Natural killer cell (primary cell): Measurements from ENCODE around the gene ATRNL1. TPM values are rescaled to one million over a fixed set of nuclear protein-coding genes. Genes with fewer than 3 reads are reported as not detected.
"Not testable (repeated sequence)": the region's sequence is repeated elsewhere in the genome, so short reads cannot be mapped to it uniquely, and the experiment has no call there.

Source experiments
- ATAC-seq, 3 donors: fragments of 150-1000 bp in 2 of 3; fragments of 200-7000 bp in 1 of 3; cut with Tn5 transposase; 1 replicate in 1 of 3; 2 replicates in 2 of 3; pipeline ENCODE4 v1.10.0; 2021; ENCODE audit warnings: mild to moderate bottlenecking in 2 of 3, moderate library complexity in 2 of 3
- DNase-seq, 2 donors: peaks; one replicate each; pipeline versions ENCODE4 v3.0.0 to v3.0.0-alpha.2; 2013 to 2021; ENCODE audit warnings: mixed read lengths in 1 of 2
- H3K27ac ChIP-seq: one replicate; pipeline ENCODE4 v1.5.1; 2013; ENCODE audit warnings: mild to moderate bottlenecking, low read length
- H3K27me3 ChIP-seq: one replicate; pipeline ENCODE4 v1.6.1; 2013; ENCODE audit warnings: low read length; ENCODE audit not compliant: control insufficient read depth, insufficient read depth
- H3K36me3 ChIP-seq: one replicate; pipeline ENCODE4 v1.6.1; 2013; ENCODE audit warnings: low read length; ENCODE audit not compliant: control insufficient read depth, insufficient read depth
- H3K4me1 ChIP-seq: one replicate; pipeline ENCODE4 v1.6.1; 2013; ENCODE audit warnings: low read length; ENCODE audit not compliant: control insufficient read depth, insufficient read depth
- H3K4me3 ChIP-seq: one replicate; pipeline ENCODE4 v1.5.1; 2013; ENCODE audit warnings: low read length
- H3K9me3 ChIP-seq: one replicate; pipeline ENCODE4 v1.6.1; 2013; ENCODE audit warnings: low read length; ENCODE audit not compliant: control insufficient read depth, insufficient read depth
- H3K27ac Mint-ChIP-seq, 2 donors: one replicate each; pipeline ENCODE4 v1.8.0; 2022; ENCODE audit warnings: mild to moderate bottlenecking in 2 of 2, mixed read lengths in 2 of 2, moderate library complexity in 1 of 2
- H3K27me3 Mint-ChIP-seq, 2 donors: one replicate each; pipeline ENCODE4 v1.8.0; 2022; ENCODE audit warnings: low read depth in 2 of 2, mixed read lengths in 2 of 2
- H3K36me3 Mint-ChIP-seq: one replicate; pipeline ENCODE4 v1.8.0; 2022; ENCODE audit warnings: mixed read lengths
- H3K4me1 Mint-ChIP-seq, 2 donors: one replicate each; pipeline ENCODE4 v1.8.0; 2022; ENCODE audit warnings: mixed read lengths in 2 of 2
- H3K4me3 Mint-ChIP-seq: one replicate; pipeline ENCODE4 v1.8.0; 2022; ENCODE audit warnings: mild to moderate bottlenecking, moderate library complexity, mixed read lengths
- H3K9me3 Mint-ChIP-seq, 2 donors: one replicate each; pipeline ENCODE4 v1.8.0; 2022; ENCODE audit warnings: mixed read lengths in 2 of 2
- CTCF ChIP-seq: fragments of 200-600 bp; IDR thresholded peaks from one replicate; pipeline ENCODE4 v1.8.0; 2022; ENCODE audit warnings: antibody characterized with exemption
- WGBS: methylation state at CpG from one replicate; pipeline ENCODE4 v1.1.7; 2013; ENCODE audit warnings: missing lambda C conversion rate; ENCODE audit not compliant: insufficient coverage; 5-methylcytosine and 5-hydroxymethylcytosine counted together
- intact Hi-C: fragments of 100-400 bp; cut with micrococcal nuclease; formaldehyde crosslinking; loops from one replicate; pipeline ENCODE4 v1.14.2; 2022
- total RNA-seq, 4 donors: library from RNA; stranded (reverse); fragments of 120-200 nt in 1 of 4; gene quantifications; one replicate each; pipeline versions ENCODE4 v1.2.3 to v1.2.4, GENCODE V29; 2013 to 2022

ATRNL1 gene
- total RNA-seq, 3 donors from 2014 or later (not counting 1 experiment from before 2014, with no cell fraction given), result not detected

GRCh38 chr10:115491526-115492140 is 398.5 kb downstream of the ATRNL1 start:
- H3K27me3 Mint-ChIP-seq, result no peaks in the 10 kb centered on the region
- H3K4me1 Mint-ChIP-seq, result no peaks in the 10 kb centered on the region
- ATAC-seq (no peak), DNase-seq (no peak)
- H3K36me3 Mint-ChIP-seq, result no peaks in the 10 kb centered on the region
- H3K4me3 ChIP-seq, result no peak overlapping the region
- intact Hi-C loops, result no loop called here
- WGBS, result 90% methylated on average over 10 of the region's 10 CpGs
- H3K4me1 ChIP-seq, result no peaks in the 10 kb centered on the region
- no peaks in the 10 kb centered on the region for H3K36me3 ChIP-seq
- H3K27ac Mint-ChIP-seq, result no peak overlapping the region
- peaks cover 10% of the 10 kb centered on the region for H3K9me3 ChIP-seq
- H3K27ac ChIP-seq, result no peak overlapping the region
- no peak overlapping the region for H3K4me3 Mint-ChIP-seq
- H3K27me3 ChIP-seq, result no peaks in the 10 kb centered on the region
- TF ChIP-seq CTCF, result no peak
- H3K9me3 Mint-ChIP-seq, result peaks cover 14 to 38% of the 10 kb centered on the region in 2 donors

GRCh38 chr10:115503546-115503945 is 410.4 kb downstream of the ATRNL1 start:
- Histone ChIP-seq H3K27ac (no peak overlapping the region), H3K9me3 (peaks cover 2% of the 10 kb centered on the region), H3K27me3 (no peaks in the 10 kb centered on the region), H3K36me3 (no peaks in the 10 kb centered on the region), H3K4me3 (no peak overlapping the region), H3K4me1 (no peaks in the 10 kb centered on the region)
- Mint-ChIP-seq H3K27ac (no peak overlapping the region), H3K4me1 (no peaks in the 10 kb centered on the region), H3K4me3 (no peak overlapping the region), H3K27me3 (no peaks in the 10 kb centered on the region), H3K36me3 (no peaks in the 10 kb centered on the region), H3K9me3 (peaks cover 15 to 19% of the 10 kb centered on the region in 2 donors)
- DNase-seq (no peak), ATAC-seq (no peak)
- intact Hi-C loops, result no loop called here
- no peak for TF ChIP-seq CTCF

GRCh38 chr10:115514895-115515294 is 421.7 kb downstream of the ATRNL1 start:
- H3K27me3 ChIP-seq, result no peaks in the 10 kb centered on the region
- TF ChIP-seq CTCF, result no peak
- ATAC-seq, result no peak
- H3K4me1 Mint-ChIP-seq, result no peaks in the 10 kb centered on the region
- peaks cover 15 to 22% of the 10 kb centered on the region in 2 donors for H3K9me3 Mint-ChIP-seq
- no peak for DNase-seq
- H3K27ac Mint-ChIP-seq, result no peak overlapping the region
- intact Hi-C loops, result no loop called here
- H3K36me3 ChIP-seq, result no peaks in the 10 kb centered on the region
- H3K4me1 ChIP-seq, result no peaks in the 10 kb centered on the region
- no peak overlapping the region for H3K27ac ChIP-seq
- no CpG with 5 or more reads among the region's 2 CpGs for WGBS
- H3K9me3 ChIP-seq, result no peaks in the 10 kb centered on the region
- no peak overlapping the region for H3K4me3 ChIP-seq
- no peaks in the 10 kb centered on the region for H3K27me3 Mint-ChIP-seq
- no peak overlapping the region for H3K4me3 Mint-ChIP-seq
- H3K36me3 Mint-ChIP-seq, result peaks cover 5% of the 10 kb centered on the region

- peaks cover 22 to 32% of the 10 kb centered on the region in 2 donors for H3K9me3 Mint-ChIP-seq
- H3K27me3 Mint-ChIP-seq, result no peaks in the 10 kb centered on the region
- H3K36me3 Mint-ChIP-seq, result peaks cover 7% of the 10 kb centered on the region
- no peaks in the 10 kb centered on the region for H3K4me1 Mint-ChIP-seq
- H3K27ac Mint-ChIP-seq, result no peak overlapping the region
- ATAC-seq, result no peak
- TF ChIP-seq CTCF, result no peak
- DNase-seq, result no peak
- intact Hi-C loops, result no loop called here
- Histone ChIP-seq H3K9me3 (peaks cover 9% of the 10 kb centered on the region), H3K4me1 (no peaks in the 10 kb centered on the region), H3K27me3 (no peaks in the 10 kb centered on the region), H3K36me3 (no peaks in the 10 kb centered on the region), H3K27ac (no peak overlapping the region), H3K4me3 (no peak overlapping the region)
- 96% methylated on average over 4 of the region's 5 CpGs for WGBS
- no peak overlapping the region for H3K4me3 Mint-ChIP-seq
Observed at GRCh38 chr10:115525141-115525540, 432.0 kb downstream of the ATRNL1 start.

- H3K4me1 Mint-ChIP-seq, intact Hi-C loops, H3K27me3 ChIP-seq, H3K4me3 ChIP-seq, H3K36me3 Mint-ChIP-seq, H3K27ac ChIP-seq, H3K36me3 ChIP-seq, H3K27me3 Mint-ChIP-seq, H3K9me3 ChIP-seq, ATAC-seq, H3K27ac Mint-ChIP-seq, H3K4me1 ChIP-seq, H3K4me3 Mint-ChIP-seq, DNase-seq: not testable (repeated sequence)
- H3K9me3 Mint-ChIP-seq, result peaks cover 21 to 32% of the 10 kb centered on the region in 2 donors
Observed at GRCh38 chr10:115527682-115528081, 434.5 kb downstream of the ATRNL1 start.
